RWPE1 (cell line): ENCODE data around the gene ZFAND3.
A peak's percentile ranks its signal among the peaks of the same experiment; 100 is the strongest.
"Not testable (repeated sequence)": the region's sequence is repeated elsewhere in the genome, so short reads cannot be mapped to it uniquely, and the experiment has no call there.

Experiments used
- CTCF ChIA-PET: fragments of 350-600 bp; sonication (Branson Sonifier 250); formaldehyde crosslinking; extraction: SDS; loops from one replicate; lab custom pipeline; 2021; lab: Yijun Ruan, JAX
- POLR2A ChIA-PET: fragments of 400-600 bp; formaldehyde crosslinking; extraction: SDS; loops from one replicate; lab custom pipeline; 2020; ENCODE audit warnings: antibody characterized with exemption; ENCODE audit not compliant: low non-redundant PET; lab: Yijun Ruan, JAX
- DNase-seq: peaks from one replicate; pipeline ENCODE4 v3.0.0; 2012; ENCODE audit warnings: low spot score
- H3K27ac ChIP-seq: fragments of 450-650 bp; 2 replicates; pipeline ENCODE4 v1.5.1; 2017
- TF ChIP-seq, protein P1 (sequence below): fragments of 450-650 bp; conservative IDR thresholded peaks from 2 replicates; pipeline ENCODE4 v1.5.1; 2017; ENCODE audit warnings: low read depth, mild to moderate bottlenecking

The ZFAND3 gene

DNA sequence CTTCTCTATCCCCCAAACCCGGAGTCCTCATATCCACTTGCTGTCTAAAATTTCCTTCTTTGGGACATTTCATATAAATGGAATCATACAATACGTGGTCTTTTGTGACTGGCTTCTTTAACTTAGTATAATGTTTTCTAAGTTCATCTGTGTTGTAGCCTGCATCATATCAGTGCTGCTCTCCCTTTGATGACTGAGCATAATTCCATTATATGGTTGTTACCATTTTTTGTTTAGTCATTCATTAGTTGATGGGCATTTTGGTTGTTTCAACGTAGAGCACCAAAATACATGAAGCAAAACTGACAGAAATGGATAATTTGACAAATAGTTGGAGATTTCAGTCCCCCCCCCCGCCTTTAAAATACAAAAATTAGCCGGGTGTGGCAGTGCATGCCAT lies 71.5 kb downstream of the ZFAND3 start:
- POLR2A ChIA-PET = no interaction called here
- no peak for DNase-seq
- CTCF ChIA-PET = interaction anchor here (0.7 kb wide), 1 partner anchor 27 kb away, joined by 3 read pairs; no protein-coding TSS in a partner anchor

DNA sequence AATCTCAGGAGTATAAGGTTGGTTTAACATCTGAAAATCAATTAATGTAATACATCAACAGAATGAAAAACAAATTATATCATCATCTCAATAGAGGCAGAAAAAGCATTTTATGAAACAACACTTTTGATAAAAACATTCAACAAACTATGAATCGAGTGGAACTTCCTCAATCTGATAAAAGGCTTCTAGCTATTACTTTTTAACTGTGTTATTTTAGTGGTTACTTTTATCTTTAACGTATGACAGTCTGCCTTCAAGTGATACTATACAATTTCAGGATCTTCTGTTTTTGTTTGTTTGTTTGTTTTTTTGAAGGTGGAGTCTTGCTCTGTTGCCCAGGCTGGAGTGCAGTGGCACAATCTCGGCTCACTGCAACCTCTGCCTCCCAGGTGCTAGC lies 73.7 kb downstream of the ZFAND3 start:
- ChIA-PET POLR2A (no interaction called here), CTCF (no interaction called here)
- H3K27ac ChIP-seq = no peak overlapping the region
- DNase-seq = no peak
- TF ChIP-seq, protein P1, sequence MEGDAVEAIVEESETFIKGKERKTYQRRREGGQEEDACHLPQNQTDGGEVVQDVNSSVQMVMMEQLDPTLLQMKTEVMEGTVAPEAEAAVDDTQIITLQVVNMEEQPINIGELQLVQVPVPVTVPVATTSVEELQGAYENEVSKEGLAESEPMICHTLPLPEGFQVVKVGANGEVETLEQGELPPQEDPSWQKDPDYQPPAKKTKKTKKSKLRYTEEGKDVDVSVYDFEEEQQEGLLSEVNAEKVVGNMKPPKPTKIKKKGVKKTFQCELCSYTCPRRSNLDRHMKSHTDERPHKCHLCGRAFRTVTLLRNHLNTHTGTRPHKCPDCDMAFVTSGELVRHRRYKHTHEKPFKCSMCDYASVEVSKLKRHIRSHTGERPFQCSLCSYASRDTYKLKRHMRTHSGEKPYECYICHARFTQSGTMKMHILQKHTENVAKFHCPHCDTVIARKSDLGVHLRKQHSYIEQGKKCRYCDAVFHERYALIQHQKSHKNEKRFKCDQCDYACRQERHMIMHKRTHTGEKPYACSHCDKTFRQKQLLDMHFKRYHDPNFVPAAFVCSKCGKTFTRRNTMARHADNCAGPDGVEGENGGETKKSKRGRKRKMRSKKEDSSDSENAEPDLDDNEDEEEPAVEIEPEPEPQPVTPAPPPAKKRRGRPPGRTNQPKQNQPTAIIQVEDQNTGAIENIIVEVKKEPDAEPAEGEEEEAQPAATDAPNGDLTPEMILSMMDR = no peak

More for the DNA sequence above, 71.5 kb downstream of the ZFAND3 start:
- TF ChIP-seq, protein P1 = no peak
- no peak overlapping the region for H3K27ac ChIP-seq

DNA sequence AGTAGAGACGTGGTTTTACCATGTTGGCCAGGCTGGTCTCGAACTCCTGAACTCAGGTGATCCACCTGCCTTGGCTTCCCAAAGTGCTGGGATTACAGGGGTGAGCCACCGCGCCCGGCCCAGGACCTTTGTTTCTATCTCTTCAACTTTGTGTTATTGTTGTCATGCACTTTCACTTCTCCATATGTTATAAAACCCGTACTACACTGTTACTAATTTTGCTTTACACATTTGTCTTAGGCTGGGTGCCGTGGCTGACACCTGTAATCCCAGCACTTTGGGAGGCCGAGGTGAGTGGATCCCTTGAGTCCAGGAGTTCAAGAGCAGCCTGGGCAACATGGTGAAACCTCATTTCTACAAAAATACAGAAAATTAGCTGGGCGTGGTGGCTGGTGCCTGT lies 74.2 kb downstream of the ZFAND3 start:
- POLR2A ChIA-PET, H3K27ac ChIP-seq, DNase-seq: not testable (repeated sequence)
- CTCF ChIA-PET = interaction anchor here (0.5 kb wide), 1 partner anchor 33 kb away, joined by 5 read pairs; no protein-coding TSS in a partner anchor

DNA sequence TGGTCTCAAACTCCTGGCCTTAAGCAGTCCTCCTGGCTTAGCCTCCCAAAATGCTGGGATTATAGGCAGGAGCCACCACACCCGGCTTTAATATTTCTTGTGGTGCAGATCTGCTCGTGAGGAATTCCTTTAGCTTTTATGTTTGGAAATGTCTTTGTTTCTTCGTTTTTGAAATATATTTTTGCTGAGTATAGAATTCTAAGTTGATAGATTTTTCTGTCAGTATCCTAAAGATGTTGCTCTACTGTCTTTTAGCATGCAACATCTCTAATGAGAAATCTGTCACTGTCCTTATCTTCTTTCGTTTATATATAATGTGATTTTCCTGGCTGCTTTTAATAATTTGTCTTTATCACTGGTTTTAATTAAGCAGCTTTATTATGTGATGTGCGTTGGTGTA lies 75.1 kb downstream of the ZFAND3 start:
- DNase-seq = no peak
- TF ChIP-seq, protein P1 = no peak
- no peak overlapping the region for H3K27ac ChIP-seq
- ChIA-PET CTCF (interaction anchor here (0.5 to 0.6 kb wide), 2 partner anchors 34 to 113 kb away, joined by 5 read pairs; no protein-coding TSS in a partner anchor), POLR2A (no interaction called here)

DNA sequence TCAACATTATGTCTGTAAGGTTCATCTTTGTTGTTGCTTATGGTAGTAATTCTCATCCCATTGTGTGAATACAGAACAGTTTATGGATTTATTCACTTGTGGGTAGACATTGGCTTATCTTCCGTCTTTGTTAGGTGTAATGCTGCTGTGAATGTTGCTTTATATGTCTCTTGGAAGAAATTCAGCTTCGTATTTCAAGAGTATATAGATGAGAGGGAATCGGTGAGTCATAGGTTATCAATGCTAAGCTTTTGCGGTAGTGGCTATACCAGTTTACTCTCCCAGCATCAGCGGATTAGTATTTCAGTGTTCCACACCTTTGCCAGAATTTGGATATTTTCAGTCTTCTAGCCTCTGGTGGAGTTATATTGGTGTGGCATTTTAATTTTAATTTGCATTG lies 77.8 kb downstream of the ZFAND3 start:
- DNase-seq = peak; percentile 63
- POLR2A ChIA-PET = no interaction called here
- CTCF ChIA-PET = interaction anchor here (0.6 kb wide), 1 partner anchor 1062 kb away, joined by 4 read pairs; no protein-coding TSS in a partner anchor
- TF ChIP-seq, protein P1 = no peak
- no peak overlapping the region for H3K27ac ChIP-seq

DNA sequence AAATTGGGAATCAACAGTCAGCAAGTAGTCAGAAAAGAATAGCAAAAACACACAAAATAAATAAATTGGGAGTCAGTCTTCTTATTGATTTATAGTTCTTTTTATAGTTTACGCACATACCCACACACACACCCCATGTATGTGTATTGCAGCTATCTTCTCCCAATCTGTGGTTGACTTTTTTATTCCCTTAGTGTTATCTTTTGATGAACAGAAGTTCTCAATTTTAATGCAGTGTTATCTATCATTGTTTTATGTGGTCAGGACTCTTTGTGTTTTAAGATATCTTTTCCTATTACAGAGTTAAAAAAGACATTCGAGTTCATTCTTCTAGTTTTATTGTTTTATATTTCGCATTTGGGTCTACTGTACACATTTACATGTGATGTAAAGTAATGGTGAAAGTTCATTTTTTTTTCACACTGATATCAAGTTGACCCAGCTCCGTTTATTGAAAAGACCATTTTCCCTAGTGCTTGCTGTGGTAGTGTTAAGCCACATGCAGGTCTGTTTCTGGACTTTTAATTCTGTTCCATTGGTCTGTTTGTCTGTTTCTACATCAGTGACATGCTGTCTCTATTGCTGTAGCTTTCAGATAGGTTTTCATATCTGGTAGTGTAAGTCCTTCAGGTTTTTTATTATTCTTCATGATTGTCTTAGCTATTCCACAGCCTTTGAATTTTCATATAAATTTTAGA lies 78.4 kb downstream of the ZFAND3 start:
- TF ChIP-seq, protein P1 = no peak
- CTCF ChIA-PET = interaction anchor here (0.6 kb wide), 1 partner anchor 1061 kb away, joined by 4 read pairs; no protein-coding TSS in a partner anchor
- DNase-seq = no peak
- H3K27ac ChIP-seq = no peak overlapping the region
- POLR2A ChIA-PET = no interaction called here
